ENCODE results near the gene RPS6KA5.
"Not testable (repeated sequence)": the region's sequence is repeated elsewhere in the genome, so short reads cannot be mapped to it uniquely, and the experiment has no call there.

RPS6KA5 gene

DNA sequence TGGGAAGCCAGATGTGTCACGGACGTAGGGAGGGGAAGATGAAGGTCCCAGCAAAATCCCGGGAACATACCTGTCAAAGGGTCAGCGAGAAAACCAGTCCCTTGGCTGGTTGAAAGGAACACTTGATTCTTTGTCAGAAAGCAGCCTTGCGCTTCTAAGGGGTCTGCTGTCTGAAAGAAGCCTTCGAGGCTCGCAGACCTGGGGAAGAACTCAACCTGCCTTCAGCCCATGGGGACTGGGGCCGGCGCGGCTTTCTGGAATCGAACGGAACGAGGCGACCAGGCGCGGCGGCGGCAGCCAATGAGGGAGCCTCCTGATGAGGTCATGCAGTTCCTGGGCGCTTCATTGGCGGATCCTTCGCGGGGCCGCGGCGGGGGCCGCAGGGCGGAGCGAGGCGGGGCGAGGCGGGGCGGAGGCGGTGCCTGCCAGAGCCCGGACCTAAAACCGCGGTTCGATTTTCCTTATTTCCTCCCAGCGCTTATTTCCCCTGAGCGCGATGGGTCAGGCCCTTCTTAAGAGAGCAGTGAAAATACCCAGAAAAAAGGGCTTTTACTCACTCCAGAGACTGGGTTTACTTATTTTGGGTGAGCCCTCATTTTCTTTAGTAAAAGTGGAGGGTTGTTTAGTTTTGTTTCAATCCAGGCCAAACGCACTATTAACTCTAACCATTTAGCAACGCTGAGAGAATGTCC is 232.4 kb downstream of the RPS6KA5 start:
- DNase-seq (ENCODE audit: low spot score) = peak; percentile 95
- in situ Hi-C loops (cut with MboI; ENCODE audit: low pct_unique_long_range_greater_than_20kb, low sequenced_read_pairs, unreplicated experiment) = no loop called here
- TF ChIP-seq, protein P1, sequence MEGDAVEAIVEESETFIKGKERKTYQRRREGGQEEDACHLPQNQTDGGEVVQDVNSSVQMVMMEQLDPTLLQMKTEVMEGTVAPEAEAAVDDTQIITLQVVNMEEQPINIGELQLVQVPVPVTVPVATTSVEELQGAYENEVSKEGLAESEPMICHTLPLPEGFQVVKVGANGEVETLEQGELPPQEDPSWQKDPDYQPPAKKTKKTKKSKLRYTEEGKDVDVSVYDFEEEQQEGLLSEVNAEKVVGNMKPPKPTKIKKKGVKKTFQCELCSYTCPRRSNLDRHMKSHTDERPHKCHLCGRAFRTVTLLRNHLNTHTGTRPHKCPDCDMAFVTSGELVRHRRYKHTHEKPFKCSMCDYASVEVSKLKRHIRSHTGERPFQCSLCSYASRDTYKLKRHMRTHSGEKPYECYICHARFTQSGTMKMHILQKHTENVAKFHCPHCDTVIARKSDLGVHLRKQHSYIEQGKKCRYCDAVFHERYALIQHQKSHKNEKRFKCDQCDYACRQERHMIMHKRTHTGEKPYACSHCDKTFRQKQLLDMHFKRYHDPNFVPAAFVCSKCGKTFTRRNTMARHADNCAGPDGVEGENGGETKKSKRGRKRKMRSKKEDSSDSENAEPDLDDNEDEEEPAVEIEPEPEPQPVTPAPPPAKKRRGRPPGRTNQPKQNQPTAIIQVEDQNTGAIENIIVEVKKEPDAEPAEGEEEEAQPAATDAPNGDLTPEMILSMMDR (IDR thresholded peaks at IDR 0.05; ENCODE audit: extremely low read depth, insufficient read depth, missing control alignments) = no peak

DNA sequence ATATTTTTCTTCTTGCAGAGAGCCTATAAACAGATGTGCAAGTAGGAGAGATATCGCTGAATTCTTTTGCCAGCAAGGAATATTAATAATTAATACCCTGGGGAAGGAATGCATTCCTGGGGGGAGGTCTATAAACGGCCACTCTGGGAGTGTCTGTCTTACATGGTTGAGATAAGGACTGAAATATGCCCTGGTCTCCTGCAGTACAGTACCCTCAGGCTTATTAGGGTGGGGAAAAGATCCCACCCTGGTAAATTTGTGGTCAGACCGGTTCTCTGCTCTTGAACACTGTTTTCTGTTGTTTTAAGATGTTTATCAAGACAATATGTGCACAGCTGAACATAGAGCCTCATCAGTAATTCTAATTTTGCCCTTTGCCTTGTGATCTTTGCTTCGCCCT is 236.9 kb downstream of the RPS6KA5 start:
- in situ Hi-C loops (cut with MboI; ENCODE audit: low pct_unique_long_range_greater_than_20kb, low sequenced_read_pairs, unreplicated experiment); DNase-seq (ENCODE audit: low spot score): not testable (repeated sequence)

DNA sequence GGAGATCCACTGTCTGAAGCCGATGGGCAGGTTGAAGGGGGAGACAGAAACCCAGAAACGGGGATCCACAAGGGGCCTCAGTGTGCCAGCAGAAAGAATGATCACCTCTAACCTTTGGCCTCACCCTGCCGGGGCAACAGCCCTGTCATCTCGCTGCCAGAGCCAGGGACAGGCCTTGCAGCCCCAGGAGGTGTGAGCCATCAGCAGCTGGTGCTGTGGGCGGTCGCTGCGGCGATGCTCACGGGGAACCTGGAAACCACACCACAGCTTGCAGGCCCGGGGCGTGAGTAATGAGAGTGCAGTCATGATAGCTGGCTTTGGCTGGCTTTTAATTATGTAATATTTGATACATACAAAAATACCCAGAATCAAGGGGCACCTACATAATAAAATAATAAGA is 239.5 kb downstream of the RPS6KA5 start:
- in situ Hi-C loops (cut with MboI; ENCODE audit: low pct_unique_long_range_greater_than_20kb, low sequenced_read_pairs, unreplicated experiment) = no loop called here
- TF ChIP-seq, protein P1 (IDR thresholded peaks at IDR 0.05; ENCODE audit: extremely low read depth, insufficient read depth, missing control alignments) = no peak
- DNase-seq (ENCODE audit: low spot score) = peak; percentile 74

DNA sequence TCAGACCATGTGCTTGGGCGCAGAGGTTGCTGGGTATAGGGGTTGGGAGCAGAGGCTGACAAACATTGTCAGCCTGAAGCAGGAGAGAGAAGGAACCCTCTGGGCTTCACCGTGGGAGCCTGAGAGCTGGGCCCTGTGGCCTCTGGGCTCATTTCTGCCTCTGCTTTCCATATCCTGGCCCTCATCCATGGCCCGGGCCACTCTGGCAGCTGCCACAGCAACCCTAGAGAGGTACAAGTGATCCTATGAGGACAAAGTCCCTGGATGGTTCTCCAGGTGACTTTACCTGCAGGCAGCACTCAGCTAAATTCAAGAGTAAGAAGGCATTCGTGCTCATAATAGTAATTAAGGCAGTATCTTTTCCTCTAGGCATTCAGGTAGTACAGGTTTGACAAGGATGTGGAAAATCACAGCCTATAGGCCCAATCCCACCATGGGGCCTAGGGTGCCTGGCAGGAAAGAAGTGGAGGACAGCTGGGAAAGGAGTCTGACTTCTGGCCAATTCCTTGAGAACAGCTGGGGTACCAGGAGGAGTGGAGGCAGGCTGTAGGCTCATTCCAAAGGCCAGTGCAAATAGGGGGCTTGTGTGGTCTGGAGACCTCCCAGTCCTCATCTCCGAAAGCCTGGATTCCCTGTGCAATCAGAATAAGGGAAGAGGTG is 240.6 kb downstream of the RPS6KA5 start:
- no peak for DNase-seq (ENCODE audit: low spot score)
- TF ChIP-seq, protein P1 (IDR thresholded peaks at IDR 0.05; ENCODE audit: extremely low read depth, insufficient read depth, missing control alignments) = no peak
- in situ Hi-C loops (cut with MboI; ENCODE audit: low pct_unique_long_range_greater_than_20kb, low sequenced_read_pairs, unreplicated experiment) = no loop called here

DNA sequence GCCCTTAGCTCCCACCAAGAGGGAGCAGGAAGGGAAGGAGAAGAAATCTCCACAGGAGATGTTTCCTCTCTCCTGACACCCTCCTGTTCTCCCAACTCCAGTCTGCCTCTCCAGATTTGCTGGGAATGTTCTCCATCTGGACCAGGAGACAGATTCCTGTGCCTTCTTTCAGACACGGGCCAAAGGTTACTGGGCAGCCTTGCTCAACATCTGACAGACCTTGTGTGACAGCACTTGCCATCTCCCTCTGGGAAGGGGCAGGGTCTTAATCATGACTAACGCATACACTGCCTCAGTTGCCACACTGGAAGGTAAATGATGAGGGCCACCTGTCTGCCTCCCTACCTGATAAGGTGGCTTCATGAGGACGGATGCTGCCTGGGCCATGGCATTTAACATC is 241.7 kb downstream of the RPS6KA5 start:
- TF ChIP-seq, protein P1 (IDR thresholded peaks at IDR 0.05; ENCODE audit: extremely low read depth, insufficient read depth, missing control alignments) = no peak
- no peak for DNase-seq (ENCODE audit: low spot score)
- in situ Hi-C loops (cut with MboI; ENCODE audit: low pct_unique_long_range_greater_than_20kb, low sequenced_read_pairs, unreplicated experiment) = no loop called here

DNA sequence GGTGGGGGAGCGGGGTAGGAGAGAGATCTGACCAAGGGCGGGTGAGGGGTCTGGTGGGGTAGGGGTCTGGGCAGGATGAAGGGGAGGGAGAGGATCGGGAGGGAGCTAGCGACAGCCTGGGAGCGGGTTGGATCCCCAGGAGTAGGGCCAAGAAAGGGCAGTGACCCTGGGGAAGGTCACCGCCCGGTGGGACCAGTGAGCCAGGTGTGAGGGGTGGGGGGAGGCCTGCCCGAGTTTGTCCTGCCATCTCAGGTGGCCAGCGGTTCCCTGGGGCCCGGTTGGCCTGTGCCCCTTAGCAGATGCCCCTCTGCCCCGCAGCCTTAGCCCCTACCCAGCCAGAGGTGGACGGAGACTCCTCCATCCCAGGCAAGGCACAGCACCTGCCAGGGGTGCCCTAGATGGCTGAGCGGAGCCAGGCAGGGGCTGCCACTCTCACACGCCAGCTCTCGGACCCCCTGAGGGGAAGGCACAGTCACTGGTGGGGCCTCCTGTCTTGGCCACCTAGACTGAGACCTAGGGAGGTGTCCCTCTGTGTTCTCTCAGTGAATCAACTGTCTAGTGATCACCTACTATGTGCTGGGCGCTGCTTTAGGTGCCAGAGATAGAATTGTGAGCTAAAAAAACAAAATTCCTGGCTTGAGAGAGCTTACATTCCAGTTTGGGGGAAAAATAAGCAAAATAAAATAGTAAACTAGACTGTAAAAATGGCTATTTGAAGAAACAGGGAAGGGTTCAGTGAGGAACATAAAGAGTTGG is 243.6 kb downstream of the RPS6KA5 start:
- TF ChIP-seq, protein P1 (IDR thresholded peaks at IDR 0.05; ENCODE audit: extremely low read depth, insufficient read depth, missing control alignments) = no peak
- in situ Hi-C loops (cut with MboI; ENCODE audit: low pct_unique_long_range_greater_than_20kb, low sequenced_read_pairs, unreplicated experiment) = no loop called here
- DNase-seq (ENCODE audit: low spot score) = no peak

All from GM13977 (cell line).